Measurements from ENCODE around the gene PSMG1.
"Not testable (repeated sequence)": the region's sequence is repeated elsewhere in the genome, so short reads cannot be mapped to it uniquely, and the experiment has no call there.

Gene PSMG1

GRCh38 chr21:39187141-39187540 is 3.9 kb upstream of the PSMG1 start:
- no peak for DNase-seq

DNA sequence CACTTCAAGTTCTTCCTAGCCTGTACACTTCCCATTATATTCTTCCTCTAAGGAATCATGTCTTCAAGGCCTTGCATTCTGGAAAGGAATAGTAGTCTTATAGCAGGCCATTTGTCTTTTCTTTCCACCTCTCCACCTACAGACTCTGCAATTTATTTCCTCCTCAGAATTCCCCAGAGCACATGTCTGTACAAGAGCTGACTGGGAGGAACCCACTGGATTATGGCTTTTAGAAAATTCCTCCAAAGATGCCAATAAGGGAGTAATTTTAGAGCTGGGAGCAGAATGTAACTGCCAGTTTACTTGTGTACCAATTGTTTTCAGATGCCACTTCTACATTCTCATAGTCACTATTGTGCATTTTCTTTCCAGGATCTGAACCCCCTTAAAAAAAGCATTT is 3.4 kb upstream of the PSMG1 start:
- DNase-seq: no peak

- DNase-seq: no peak
Observed at GRCh38 chr21:39185157-39185556, 1.9 kb upstream of the PSMG1 start.

GRCh38 chr21:39184050-39184980 is 1.1 kb upstream of the PSMG1 start:
- DNase-seq: no peak

GRCh38 chr21:39182484-39183271 is 573 bp downstream of the PSMG1 start:
- DNase-seq: peak; percentile 15

DNA sequence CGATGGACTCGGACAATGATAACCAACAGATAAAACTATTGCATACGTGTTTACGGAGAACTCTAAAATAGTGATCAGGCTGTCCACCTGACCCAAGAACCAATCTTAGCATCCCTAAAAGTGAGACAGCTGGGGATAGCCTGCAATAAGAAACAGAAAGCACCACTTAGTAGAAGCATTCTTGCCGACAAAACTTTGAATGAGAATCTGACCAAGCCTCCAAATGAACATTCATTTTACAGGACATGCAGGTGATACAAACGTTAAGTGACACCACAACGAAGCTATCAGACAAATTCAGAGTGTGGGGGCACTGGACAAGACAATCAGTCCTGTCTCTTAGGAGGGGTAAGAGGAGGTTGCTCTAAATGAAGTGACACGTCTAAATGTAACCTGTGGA is 1.2 kb downstream of the PSMG1 start:
- no peak for DNase-seq

DNA sequence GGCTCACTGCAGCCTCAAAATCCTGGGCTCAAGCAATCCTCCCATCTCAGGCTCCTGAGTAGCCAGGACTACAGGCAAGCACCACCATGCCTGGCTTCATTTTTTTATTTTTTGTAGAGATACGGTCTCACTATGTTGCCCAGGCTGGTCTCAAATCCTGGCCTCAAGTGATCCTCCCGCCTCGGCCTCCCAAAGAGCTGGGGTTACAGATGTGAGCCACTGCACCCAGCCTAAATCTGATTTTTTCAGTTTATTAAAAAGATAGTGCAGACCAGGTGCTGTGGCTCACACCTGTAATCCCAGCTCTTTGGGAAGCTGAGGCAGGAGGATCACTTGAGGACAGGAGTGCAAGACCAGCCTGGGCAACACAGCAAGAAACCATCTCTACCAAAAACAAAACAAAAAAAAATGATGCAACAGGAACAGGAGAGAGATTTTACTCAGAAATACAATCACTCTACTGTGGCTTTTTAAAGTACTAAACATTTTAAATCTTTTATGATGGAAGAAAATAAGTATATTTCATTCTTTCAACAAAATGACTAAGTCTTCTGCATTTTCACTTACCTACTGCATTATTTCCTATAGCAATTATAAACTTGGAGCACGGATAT is 1.9 kb downstream of the PSMG1 start:
- DNase-seq: no peak

DNA sequence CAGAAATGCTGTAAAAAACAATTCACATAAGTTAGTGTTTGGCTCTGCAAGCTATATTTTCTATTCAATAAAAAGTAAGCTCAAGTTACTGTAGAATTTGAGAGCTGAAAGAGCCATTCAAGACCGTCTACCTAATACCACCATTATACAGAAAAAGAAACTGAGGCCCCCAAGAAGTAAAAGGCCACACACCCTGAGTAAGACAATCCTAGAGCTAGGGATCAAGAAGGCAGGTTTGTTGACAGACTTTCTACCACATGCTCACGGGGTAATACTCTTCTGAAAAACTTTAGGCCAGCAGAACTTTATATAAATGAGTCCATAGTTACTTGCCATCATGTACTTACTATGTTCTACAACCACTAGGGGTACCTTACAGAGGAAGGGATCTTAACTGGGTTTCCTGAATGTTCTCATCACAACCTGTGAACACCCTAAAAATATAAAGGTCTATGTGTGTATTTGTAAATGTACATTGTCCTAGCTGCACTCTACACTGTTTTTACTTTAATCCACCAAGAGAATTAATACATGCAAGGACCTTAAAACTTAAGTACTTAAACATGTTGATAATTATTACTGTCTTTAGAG is 2.7 kb downstream of the PSMG1 start:
- no peak for DNase-seq

GRCh38 chr21:39178421-39178820 is 4.8 kb downstream of the PSMG1 start:
- DNase-seq: no peak

DNA sequence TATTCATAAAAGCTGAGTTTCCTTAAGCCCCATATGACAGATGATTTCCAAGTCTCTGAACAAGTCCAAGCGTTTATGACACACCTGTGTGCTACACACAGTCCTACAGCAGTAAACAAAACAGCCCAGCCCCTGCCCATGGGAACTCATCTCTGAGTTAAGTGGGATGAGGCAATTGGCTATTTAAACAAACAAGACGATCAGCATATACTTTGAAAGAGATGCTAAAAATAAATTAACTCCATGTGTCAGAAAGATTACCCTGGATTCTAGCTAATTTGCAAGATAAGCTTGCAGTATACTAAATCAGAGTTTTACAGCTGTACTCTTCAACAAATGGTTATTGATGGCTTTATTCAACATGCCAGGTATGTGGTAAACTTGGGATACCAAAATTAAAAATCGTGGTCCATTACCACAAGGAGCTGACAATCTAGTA is 7.0 kb downstream of the PSMG1 start:
- DNase-seq: no peak

DNA sequence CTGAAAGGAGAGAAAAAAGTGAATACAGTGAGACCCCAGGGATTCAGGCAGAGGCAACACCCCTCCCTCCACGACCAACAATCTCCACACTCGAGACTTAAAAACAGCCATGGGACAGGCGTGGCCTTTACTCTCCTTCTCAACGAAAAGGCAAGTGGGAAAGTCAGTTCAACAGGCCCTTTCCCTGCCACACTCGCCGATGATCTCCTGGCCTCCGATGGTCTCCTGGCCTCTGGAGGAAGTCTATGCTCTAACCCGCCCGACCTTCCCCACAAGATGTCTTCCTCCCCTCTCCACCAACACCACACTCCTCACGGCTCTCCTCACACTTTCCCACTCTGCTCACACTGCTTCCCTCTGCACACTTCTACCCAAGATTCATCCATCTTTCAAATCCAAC is 7.6 kb downstream of the PSMG1 start:
- no peak for DNase-seq

GRCh38 chr21:39175154-39175553 is 8.1 kb downstream of the PSMG1 start:
- no peak for DNase-seq

DNA sequence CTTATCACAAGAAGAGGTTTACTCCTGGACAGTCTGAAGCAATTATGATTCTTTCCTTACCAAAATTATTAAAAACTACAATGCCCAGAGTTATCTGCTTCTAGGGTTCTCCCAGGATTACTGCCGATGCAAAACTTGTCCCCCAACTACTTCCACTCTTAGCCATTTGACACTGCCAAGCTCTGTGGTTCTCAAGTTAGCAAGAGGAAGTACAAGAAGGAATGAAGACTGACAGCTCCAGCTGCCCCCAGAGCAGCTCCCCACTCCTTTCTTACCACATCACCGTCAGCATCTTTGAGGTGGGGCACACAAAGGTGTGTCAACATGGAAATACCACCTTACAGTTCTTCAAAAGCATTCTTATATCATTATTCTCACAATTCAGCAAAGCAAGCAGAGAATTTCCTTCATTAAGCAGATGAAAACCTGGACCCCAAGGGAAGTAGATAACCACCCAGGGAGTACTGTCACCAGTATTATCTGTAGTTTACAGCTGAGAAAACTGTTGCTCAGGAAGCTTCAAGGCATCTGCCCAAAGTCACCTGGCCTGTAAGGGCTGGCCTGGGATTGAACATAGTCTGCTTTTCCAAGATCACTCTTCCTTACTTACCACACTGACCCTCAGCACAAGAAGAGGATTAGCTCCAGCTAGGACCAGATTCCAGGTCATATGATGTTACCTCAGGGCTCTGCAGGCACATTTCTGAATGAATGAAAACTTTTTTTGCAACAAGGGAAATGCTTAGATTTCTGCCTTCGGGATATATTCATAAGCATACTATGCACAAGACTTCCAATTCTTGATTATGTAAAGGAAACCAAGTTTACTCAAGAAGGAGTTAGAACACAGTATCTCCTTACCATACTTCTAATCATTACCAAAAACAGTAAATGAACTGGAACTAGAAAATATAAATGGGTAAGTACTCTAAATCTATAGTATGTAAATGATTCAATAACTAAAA is 9.3 kb downstream of the PSMG1 start:
- no peak for DNase-seq

- DNase-seq: no peak
Observed at GRCh38 chr21:39169906-39170305, 13.3 kb downstream of the PSMG1 start.

GRCh38 chr21:39168800-39169199 is 14.5 kb downstream of the PSMG1 start:
- no peak for DNase-seq

GRCh38 chr21:39164523-39164922 is 18.7 kb downstream of the PSMG1 start:
- no peak for DNase-seq

- no peak for DNase-seq
Observed at GRCh38 chr21:39161064-39161463, 22.2 kb downstream of the PSMG1 start.

GRCh38 chr21:39159342-39160063 is 23.7 kb downstream of the PSMG1 start:
- DNase-seq: no peak

GRCh38 chr21:39157241-39157640 is 26.0 kb downstream of the PSMG1 start:
- DNase-seq: not testable (repeated sequence)

- DNase-seq: no peak
Observed at GRCh38 chr21:39156024-39156423, 27.2 kb downstream of the PSMG1 start.

DNA sequence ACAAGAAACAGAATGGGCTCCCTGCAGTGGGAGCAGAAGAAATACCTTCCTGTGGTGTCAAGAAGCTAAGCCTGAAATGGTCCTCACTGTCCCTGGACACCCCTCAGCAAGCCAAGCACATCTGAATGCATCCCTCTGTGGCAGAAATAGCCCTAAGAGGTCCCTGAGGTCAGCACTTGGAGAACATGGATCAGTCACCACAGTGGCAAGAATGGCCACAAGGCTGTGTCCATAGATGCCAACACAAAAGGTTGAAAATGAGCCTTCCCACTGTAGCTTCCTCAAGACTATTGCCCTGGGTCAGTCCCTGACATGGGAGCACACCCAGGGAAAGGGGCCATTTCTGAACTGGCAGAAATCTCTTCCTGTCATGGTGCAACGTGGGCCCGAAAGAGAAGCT is 27.7 kb downstream of the PSMG1 start:
- DNase-seq: no peak
